ENCODE measurements around the gene NXPE3.

- TF ChIP-seq CTCF (IDR thresholded peaks at IDR 0.05; ENCODE audit: low read depth, low read length) (no peak), POLR2A (IDR thresholded peaks at IDR 0.05; ENCODE audit: extremely low read depth, insufficient read length) (no peak)
Observed at GRCh38 chr3:101825904-101826445, 47.0 kb downstream of the NXPE3 start.

All from NB4 (cell line).